DMS114 treated with DMSO at 0.1 percent for 48 hours (cell line): ENCODE results near the gene DPYSL4.
A peak's percentile ranks its signal among the peaks of the same experiment; 100 is the strongest.
"Not testable (repeated sequence)": the region's sequence is repeated elsewhere in the genome, so short reads cannot be mapped to it uniquely, and the experiment has no call there.

Experiments
- DNase-seq: peaks from one replicate; lab custom pipeline; 2025; ENCODE audit not compliant: unreplicated experiment; lab: John Stamatoyannopoulos, UW

The DPYSL4 gene

DNA sequence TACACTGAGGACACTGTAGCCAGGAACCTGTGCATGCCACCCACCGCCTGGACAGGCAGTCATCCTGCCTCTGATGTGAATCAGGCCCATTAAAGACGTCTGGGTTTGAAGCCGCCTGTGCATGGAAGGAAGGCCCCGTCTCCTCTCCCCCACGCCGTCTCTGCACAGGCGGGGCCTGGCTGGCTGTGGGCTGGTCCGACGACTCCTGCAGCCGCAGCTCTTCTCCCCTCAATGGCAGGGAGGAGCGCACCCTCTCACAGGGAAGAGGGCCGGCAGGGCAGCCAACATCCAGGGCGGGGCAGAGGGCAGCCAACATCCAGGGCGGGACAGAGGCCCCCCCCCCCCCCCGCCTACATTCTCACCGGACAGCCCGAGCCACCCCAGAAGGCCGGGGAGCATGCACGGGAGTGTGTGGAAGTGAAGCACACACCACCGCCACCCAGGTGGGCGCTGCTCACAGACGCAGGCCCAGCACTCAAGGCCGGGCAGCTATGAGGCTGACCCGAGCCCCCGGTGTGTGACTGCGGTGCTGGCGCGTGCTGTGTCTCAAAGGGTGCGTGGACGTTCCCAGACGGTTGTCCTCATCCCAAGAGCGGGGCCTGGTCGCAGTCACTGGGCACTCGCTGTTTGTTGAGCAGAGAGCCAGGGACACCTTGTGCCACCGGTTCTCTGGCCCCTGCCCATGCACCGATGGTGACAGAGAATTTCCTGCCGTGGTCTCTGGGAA lies 19.1 kb downstream of the DPYSL4 start:
- DNase-seq, result no peak

GRCh38 chr10:132206377-132206745 lies 19.6 kb downstream of the DPYSL4 start:
- DNase-seq, result no peak

DNA sequence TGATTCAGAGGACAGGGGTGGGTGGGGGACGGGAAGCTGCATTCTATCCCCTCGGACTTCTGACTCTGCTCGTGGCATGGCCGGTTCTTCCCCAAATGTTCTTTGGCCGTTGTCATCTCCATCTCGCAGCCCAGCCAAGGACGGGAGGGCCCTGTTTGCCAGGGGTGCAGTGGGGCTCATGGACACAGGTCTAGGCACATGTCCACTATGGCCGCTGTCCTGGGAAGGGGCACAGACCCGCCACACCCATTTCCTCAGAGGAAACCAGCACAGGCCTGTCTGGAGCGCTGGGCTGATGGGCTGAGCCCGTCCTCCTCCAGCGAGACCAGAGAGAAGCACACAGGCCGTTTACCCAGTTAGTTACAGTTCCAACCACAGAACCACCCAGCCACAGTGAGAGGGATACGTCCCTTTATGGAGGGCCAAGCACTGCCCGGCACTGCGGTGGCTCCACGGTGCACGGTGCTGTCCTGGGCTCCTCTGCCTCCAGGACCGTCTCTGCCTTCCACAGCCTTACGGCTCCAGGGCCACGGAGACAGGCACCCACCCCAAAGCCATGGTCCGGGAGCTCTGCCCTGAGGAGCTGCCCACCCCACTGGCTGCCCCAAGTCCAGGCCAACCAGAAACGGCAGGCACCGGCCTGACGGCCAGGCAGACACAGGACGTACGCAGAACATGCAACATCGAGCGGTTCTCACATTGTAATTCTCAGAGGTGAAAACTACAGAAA lies 20.2 kb downstream of the DPYSL4 start:
- DNase-seq, result no peak

DNA sequence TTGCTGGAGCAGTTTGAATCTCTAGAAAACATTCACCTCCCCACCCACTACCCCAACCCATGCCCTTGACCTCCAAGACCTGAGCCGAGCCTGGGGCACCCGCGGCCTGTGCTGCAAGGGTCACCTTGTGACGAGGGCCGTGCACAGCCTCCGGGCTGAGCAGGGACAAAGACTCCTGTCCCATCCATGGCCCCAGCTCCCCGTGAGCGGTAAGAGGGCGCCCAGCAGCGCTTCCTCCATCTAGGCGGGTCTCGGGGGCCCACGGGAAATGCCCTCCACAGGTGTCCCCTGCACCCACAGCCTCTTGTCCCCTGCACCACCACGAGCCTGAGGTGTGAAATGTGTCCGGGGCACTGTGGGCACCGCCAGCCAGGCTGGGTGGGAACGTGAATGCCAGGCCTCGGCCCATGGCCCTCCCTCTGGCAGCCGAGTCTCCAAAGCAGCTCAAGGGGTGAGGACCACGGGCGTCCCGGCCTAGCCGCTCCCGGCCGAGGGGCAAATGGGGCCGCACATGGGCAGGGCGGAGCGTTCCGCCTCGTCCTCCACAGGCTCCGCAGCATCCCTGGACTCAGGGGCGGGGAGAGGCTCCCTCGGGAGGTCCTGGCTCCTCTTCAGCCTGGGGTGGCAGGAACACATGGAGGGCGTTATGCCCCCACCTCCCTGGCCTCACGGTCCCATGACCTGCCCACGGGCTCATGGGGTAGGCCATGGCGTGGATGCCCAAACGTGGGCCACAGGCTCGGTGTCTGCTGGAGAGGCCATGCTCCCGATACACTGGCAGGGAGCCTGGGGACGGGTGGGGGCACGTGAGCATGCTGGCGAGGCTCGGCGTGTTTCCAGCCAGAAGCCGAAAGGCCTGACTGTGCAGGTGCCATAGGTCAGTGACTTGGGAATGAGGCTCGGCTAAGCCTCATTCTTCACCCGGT lies 21.1 kb downstream of the DPYSL4 start:
- no peak for DNase-seq

DNA sequence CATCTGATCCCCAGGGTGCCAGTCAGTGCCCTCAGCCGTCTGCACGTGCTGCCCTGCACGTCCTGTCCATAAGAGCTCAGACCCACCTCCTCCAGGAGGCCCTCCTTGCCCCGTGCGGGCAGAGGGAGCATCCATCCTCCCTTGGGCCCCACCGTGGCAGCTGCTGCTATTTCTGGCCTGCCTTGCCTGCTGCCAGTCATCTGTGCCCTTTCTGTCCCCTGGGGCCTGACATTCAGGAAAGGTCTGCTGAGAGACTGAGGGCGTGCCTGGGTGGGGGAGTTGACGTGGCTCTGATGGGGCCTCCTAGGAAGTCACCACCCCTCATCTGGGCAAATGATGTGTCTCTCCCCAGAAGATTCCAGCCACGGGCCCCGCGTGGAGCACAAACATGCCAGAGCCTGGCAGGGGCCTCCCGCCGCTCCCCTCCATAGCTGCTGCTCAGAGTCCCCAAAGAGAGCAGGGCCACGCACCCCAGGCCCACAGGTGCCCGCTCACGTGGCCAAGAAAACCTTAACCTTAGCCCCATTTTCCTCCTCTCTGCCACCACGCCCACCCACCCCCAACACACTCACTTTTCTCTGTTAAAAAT lies 21.8 kb downstream of the DPYSL4 start:
- DNase-seq, result no peak

GRCh38 chr10:132209130-132209529 lies 22.4 kb downstream of the DPYSL4 start:
- no peak for DNase-seq

DNA sequence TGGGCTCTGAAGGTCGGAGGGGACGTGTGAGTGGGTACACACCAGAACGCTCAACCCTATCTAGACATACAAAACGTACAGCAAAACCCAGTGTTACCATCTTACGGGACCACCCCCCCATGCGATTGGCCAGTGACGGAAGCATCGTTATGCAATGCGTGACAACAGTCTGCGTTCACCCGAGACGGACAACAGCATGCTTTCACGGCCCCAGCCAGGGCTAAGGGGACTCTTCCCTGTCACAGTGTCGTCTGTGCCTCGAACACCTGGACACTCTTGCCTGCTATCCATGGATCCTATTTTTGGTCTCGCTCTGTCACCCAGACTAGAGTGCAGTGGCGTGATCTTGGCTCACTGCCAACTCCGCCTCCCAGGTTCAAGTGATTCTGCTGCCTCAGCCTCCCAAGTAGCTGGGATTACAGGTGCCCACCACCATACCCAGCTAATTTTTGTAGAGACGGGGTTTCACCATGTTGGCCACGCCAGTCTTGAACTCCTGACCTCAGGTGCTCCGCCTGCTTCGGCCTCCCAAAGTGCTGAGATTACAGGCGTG lies 23.3 kb downstream of the DPYSL4 start:
- DNase-seq, result no peak

GRCh38 chr10:132210766-132211165 lies 24.0 kb downstream of the DPYSL4 start:
- no peak for DNase-seq

DNA sequence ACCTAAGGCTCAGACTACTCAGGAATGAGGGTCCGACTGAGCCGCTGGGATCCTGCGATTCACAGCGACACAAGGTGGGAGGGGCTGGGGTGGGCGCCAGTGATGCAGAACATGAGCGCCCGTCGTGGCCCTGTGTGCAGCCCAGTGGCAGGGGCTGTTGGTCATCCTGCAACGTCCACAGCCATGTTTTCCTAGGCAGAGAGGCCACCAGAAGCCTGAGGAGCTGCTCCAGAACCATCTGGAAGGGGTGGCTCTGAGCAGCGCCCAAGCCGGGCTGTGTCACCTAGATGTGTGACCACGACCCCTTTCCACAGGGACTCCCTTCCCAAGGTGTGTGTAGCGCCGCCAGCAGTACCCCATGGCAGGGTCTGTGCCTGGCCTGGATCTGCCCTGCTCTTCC lies 24.5 kb downstream of the DPYSL4 start:
- DNase-seq, result no peak

- no peak for DNase-seq
Observed at GRCh38 chr10:132212816-132213215, 26.1 kb downstream of the DPYSL4 start.

GRCh38 chr10:132213917-132214316 lies 27.2 kb downstream of the DPYSL4 start:
- DNase-seq, result no peak

- DNase-seq, result not testable (repeated sequence)
Observed at GRCh38 chr10:132216441-132216840, 29.7 kb downstream of the DPYSL4 start.

GRCh38 chr10:132219486-132219885 lies 32.7 kb downstream of the DPYSL4 start:
- DNase-seq, result no peak

DNA sequence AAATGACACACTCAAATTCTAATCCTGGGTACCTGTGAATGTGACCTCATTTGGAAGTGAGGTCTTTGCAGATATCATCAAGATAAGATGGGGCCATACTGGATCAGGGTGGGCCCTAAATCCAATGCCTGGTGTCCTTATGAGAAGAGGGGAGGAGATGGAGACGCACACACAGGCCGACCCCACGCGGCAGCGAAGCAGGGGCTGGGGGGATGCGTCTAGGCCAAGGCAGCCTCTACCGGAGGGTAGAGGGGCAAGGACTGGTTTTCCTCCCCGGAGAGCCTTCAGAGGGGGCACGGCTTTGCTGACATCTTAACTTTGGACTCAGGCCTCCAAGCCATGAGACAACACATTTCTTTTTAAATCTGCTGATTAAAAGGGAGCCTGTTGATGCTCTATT lies 33.3 kb downstream of the DPYSL4 start:
- no peak for DNase-seq

- not testable (repeated sequence) for DNase-seq
Observed at GRCh38 chr10:132220996-132221395, 34.2 kb downstream of the DPYSL4 start.

GRCh38 chr10:132222726-132223125 lies 36.0 kb downstream of the DPYSL4 start:
- no peak for DNase-seq

DNA sequence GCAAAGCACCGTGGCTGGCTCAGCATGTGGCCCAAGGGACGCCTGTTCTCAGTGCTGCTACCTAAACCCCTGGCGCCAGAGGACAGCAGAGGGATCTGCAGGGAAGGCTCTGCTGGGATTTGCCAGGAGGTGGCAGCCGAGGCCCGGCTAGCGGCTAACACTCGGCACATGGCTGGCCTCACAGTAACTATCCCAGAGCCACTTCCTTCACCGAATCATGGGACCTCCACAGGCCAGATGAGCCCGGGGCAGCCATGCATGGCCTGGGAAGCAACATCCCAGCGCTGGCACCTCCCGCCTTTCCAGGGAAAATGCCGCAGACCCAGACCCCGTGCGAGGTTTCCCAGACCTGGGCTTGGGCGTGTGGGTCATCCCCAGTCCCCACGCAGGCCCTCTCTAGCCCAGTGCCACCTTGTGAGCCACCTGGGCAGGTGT lies 36.4 kb downstream of the DPYSL4 start:
- peak; percentile 77 for DNase-seq

GRCh38 chr10:132223611-132224342 lies 37.0 kb downstream of the DPYSL4 start:
- DNase-seq, result no peak

DNA sequence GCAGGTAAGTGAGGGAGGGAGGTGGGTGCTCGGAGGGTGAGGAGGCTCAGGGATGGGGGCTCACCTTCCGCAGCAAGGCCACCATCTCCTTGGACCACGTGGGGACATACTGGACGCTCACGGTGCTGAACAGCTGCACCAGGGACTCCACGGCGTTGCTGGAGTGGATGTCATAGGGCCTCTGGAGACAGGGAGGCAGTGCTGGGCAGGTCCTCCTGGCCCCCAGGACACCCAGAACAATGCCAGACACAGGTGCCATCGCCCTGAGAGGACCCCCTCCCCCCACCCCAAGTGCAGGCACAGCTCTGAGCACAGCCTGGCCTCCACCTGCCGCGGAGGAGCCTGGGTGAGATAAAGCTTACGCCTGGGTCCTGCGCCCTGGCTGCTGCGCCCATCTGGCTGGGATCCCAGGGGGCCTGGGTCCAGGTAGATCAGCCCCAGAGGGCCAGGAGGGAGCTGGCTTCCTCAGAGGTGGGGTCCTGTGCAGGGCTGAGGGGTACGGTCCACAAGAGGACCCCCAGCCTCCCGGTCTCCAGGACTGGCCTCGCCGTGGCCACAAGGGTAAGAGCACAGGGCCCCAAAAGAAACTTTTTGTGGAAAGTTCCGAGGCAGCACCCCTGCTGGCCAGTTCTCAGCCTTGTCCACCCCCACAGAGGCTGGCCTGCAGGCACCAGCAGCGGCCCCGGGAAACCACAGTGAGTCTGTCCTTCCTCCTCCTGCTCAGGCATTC lies 37.8 kb downstream of the DPYSL4 start:
- DNase-seq, result no peak
